GM12878 (cell line): Measurements from ENCODE around the gene CIPC. TPM values are rescaled to one million over a fixed set of nuclear protein-coding genes. Genes with fewer than 3 reads are reported as not detected.

Experiments used
- ATAC-seq: fragments of 200-7000 bp; cut with Tn5 transposase; 3 replicates; pipeline ENCODE4 v1.9.1; 2020; ENCODE audit warnings: mild to moderate bottlenecking, moderate library complexity
- BruUV-seq: library from RNA; stranded (reverse); fragments of 400-500 nt; replicated peaks from 2 replicates; lab custom pipeline; 2021; lab: Mats Ljungman, UMichigan
- CTCF ChIA-PET: fragments of 300-600 bp; sonication (Branson Sonifier 250); formaldehyde crosslinking; extraction: SDS; loops from one replicate; lab custom pipeline; 2021; ENCODE audit warnings: inconsistent platforms; lab: Yijun Ruan, JAX
- POLR2A ChIA-PET: fragments of 350-600 bp; formaldehyde crosslinking; extraction: SDS; loops from one replicate; lab custom pipeline; 2021; ENCODE audit warnings: inconsistent platforms; lab: Charles Lee
- RAD21 ChIA-PET: fragments of 300-600 bp; sonication (Branson Sonifier 250); formaldehyde crosslinking; loops from one replicate; lab custom pipeline; 2023; ENCODE audit warnings: antibody characterized with exemption; ENCODE audit not compliant: unreplicated experiment; lab: Charles Lee
- SMC1A ChIA-PET: fragments of 300-600 bp; sonication (Branson Sonifier 250); formaldehyde crosslinking; loops from one replicate; lab custom pipeline; 2023; ENCODE audit not compliant: unreplicated experiment, uncharacterized antibody; lab: Charles Lee
- DNase-seq: peaks from one replicate; pipeline ENCODE4 v3.0.0-alpha.2; 2011; ENCODE audit warnings: low read depth, low spot score
- FAIRE-seq: peaks from 3 replicates; lab custom pipeline; 2011; peaks lifted over from hg19 to GRCh38; lab: Jason Lieb, UNC
- H2AFZ ChIP-seq: 2 replicates; pipeline ENCODE4 v1.6.0; 2011; ENCODE audit warnings: low read depth, low read length, control low read depth; ENCODE audit not compliant: control insufficient read depth
- H3K27ac ChIP-seq: 2 replicates; pipeline ENCODE4 v1.5.1; 2011; ENCODE audit warnings: control low read depth; ENCODE audit not compliant: control insufficient read depth, insufficient read depth
- H3K27me3 ChIP-seq, 2 experiments: replicated peaks in 1 of 2; 2 replicates each; pipeline versions ENCODE4 v1.6.0 to v1.6.1; 2011; ENCODE audit warnings: low read length in 1 of 2; ENCODE audit not compliant: control insufficient read depth in 2 of 2, insufficient read depth in 2 of 2
- H3K36me3 ChIP-seq, 2 experiments: 2 replicates each; pipeline ENCODE4 v1.5.1; 2011; ENCODE audit warnings: low read length in 1 of 2; ENCODE audit not compliant: control insufficient read depth in 2 of 2, insufficient read depth in 2 of 2
- H3K4me1 ChIP-seq: 2 replicates; pipeline ENCODE4 v1.6.1; 2011; ENCODE audit warnings: mild to moderate bottlenecking, low read length, moderate library complexity, mixed read lengths; ENCODE audit not compliant: control insufficient read depth, insufficient read depth
- H3K4me2 ChIP-seq: 2 replicates; pipeline ENCODE4 v1.6.0; 2011; ENCODE audit warnings: control low read depth; ENCODE audit not compliant: control insufficient read depth, insufficient read depth
- H3K4me3 ChIP-seq: fragments of 200-600 bp; sonication (generic); 2 replicates; pipeline ENCODE4 v1.5.1; 2016
- H3K79me2 ChIP-seq: 2 replicates; pipeline ENCODE4 v1.6.0; 2011; ENCODE audit warnings: low read length; ENCODE audit not compliant: control insufficient read depth, insufficient read depth
- H3K9ac ChIP-seq: 2 replicates; pipeline ENCODE4 v1.8.0; 2011; ENCODE audit warnings: low read length, control low read depth, mixed read lengths; ENCODE audit not compliant: control insufficient read depth, insufficient read depth
- H3K9me3 ChIP-seq: replicated peaks from 3 replicates; pipeline ENCODE4 v1.5.1; 2011; ENCODE audit warnings: mild to moderate bottlenecking, low read length; ENCODE audit not compliant: control insufficient read depth, insufficient read depth
- H4K20me1 ChIP-seq: 2 replicates; pipeline ENCODE4 v1.6.0; 2011; ENCODE audit not compliant: control insufficient read depth, insufficient read depth
- BACH1 ChIP-seq: fragments of 450-650 bp; IDR thresholded peaks from 2 replicates; pipeline ENCODE4 v1.6.1; 2017; ENCODE audit warnings: mild to moderate bottlenecking, borderline replicate concordance
- CTCF ChIP-seq, 3 experiments: IDR thresholded peaks in 2 of 3; conservative IDR thresholded peaks in 1 of 3; 2 replicates each; pipeline ENCODE4 v1.5.1; 2011; ENCODE audit warnings: low read depth in 3 of 3, low read length in 3 of 3, mild to moderate bottlenecking in 3 of 3, control low read depth in 2 of 3, moderate library complexity in 2 of 3, inconsistent platforms in 1 of 3, mixed read lengths in 1 of 3; ENCODE audit not compliant: control insufficient read depth in 2 of 3, insufficient read depth in 1 of 3; ENCODE audit errors: extremely low read depth in 1 of 3
- E2F8 ChIP-seq: fragments of 450-650 bp; IDR thresholded peaks from 2 replicates; pipeline ENCODE4 v1.6.1; 2018; ENCODE audit warnings: mild to moderate bottlenecking, low read depth, moderate library complexity; ENCODE audit not compliant: partially characterized antibody
- HCFC1 ChIP-seq: fragments of 150-350 bp; IDR thresholded peaks from 2 replicates; pipeline ENCODE4 v1.6.1; 2014; ENCODE audit warnings: low read length
- HDGF ChIP-seq: fragments of 450-650 bp; IDR thresholded peaks from 2 replicates; pipeline ENCODE4 v1.6.1; 2016; ENCODE audit warnings: antibody characterized with exemption
- HSF1 ChIP-seq: fragments of 150-350 bp; IDR thresholded peaks from 2 replicates; pipeline ENCODE4 v1.6.1; 2014; ENCODE audit warnings: mild to moderate bottlenecking, low read depth, low read length
- IKZF2 ChIP-seq, 2 experiments: fragments of 450-650 bp; IDR thresholded peaks; 2 replicates each; pipeline ENCODE4 v1.6.1; 2017; ENCODE audit warnings: mild to moderate bottlenecking in 2 of 2, moderate library complexity in 2 of 2
- MXI1 ChIP-seq: fragments of 150-350 bp; IDR thresholded peaks from 2 replicates; pipeline ENCODE4 v1.6.1; 2011; ENCODE audit warnings: low read depth, mild to moderate bottlenecking, inconsistent platforms, low read length, improper control_type of control experiment
- NFIC ChIP-seq: IDR thresholded peaks from 2 replicates; pipeline ENCODE4 v1.6.1; 2012; ENCODE audit warnings: low read depth, mild to moderate bottlenecking, inconsistent platforms, low read length, moderate library complexity
- NRF1 ChIP-seq: conservative IDR thresholded peaks from 2 replicates; pipeline ENCODE4 v1.6.1; 2011; ENCODE audit warnings: mild to moderate bottlenecking, low read depth, low read length, improper control_type of control experiment
- POLR2AphosphoS5 ChIP-seq: IDR thresholded peaks from 2 replicates; pipeline ENCODE4 v1.6.1; 2011; ENCODE audit warnings: mild to moderate bottlenecking, low read length, inconsistent platforms
- RB1 ChIP-seq: fragments of 450-650 bp; formaldehyde crosslinking; IDR thresholded peaks from 2 replicates; pipeline ENCODE4 v1.6.1; 2017; ENCODE audit warnings: mild to moderate bottlenecking, borderline replicate concordance
- SMC3 ChIP-seq: IDR thresholded peaks from 2 replicates; pipeline ENCODE4 v1.6.1; 2011; ENCODE audit warnings: low read length, improper control_type of control experiment, borderline replicate concordance
- TCF12 ChIP-seq: IDR thresholded peaks from 2 replicates; pipeline ENCODE4 v1.6.1; 2011; ENCODE audit warnings: low read depth, mild to moderate bottlenecking, low read length
- YY1 ChIP-seq: IDR thresholded peaks from 2 replicates; pipeline ENCODE4 v1.6.1; 2011; ENCODE audit warnings: low read depth, mild to moderate bottlenecking, low read length
- ZNF207 ChIP-seq: fragments of 450-650 bp; IDR thresholded peaks from 2 replicates; pipeline ENCODE4 v1.6.1; 2014; ENCODE audit warnings: antibody characterized with exemption, mild to moderate bottlenecking, borderline replicate concordance
- WGBS: methylation state at CpG from one replicate; pipeline ENCODE4 v1.1.6; 2016; ENCODE audit warnings: low lambda C conversion rate; ENCODE audit not compliant: insufficient replicate concordance, insufficient coverage; ENCODE audit errors: missing lambda C conversion rate; 5-methylcytosine and 5-hydroxymethylcytosine counted together
- in situ Hi-C: fragments of 300-500 bp; cut with MboI; formaldehyde crosslinking; loops from 9 replicates; pipeline ENCODE4 v1.14.3; 2018; ENCODE audit warnings: mixed read lengths
- intact Hi-C: fragments of 100-400 bp; cut with micrococcal nuclease; formaldehyde crosslinking; loops from one replicate; pipeline ENCODE4 v1.14.2; 2022; ENCODE audit not compliant: unreplicated experiment
- polyA plus RNA-seq, 11 experiments: library from polyadenylated mRNA; depleted of rRNA in 4 of 11; unstranded in 6 of 11; stranded (reverse) in 5 of 11; fragments of >200 nt; fragmentation: Nextera tagmentation in 4 of 11; fragmentation: Illumina TruSeq in 1 of 11; extraction: Ambion mirVana in 4 of 11; extraction: Trizol in 1 of 11; gene quantifications; 1 replicate in 1 of 11; 2 replicates in 10 of 11; pipeline versions ENCODE4 v1.2.1 to v1.2.3, GENCODE V29; 2011 to 2016; ENCODE audit warnings: inconsistent platforms in 2 of 11, missing spikeins in 2 of 11, low read depth in 1 of 11
- total RNA-seq, 4 experiments: library from RNA; depleted of rRNA in 3 of 4; stranded (reverse); fragments of >200 nt in 3 of 4; fragmentation: Illumina TruSeq in 1 of 4; extraction: Trizol in 1 of 4; gene quantifications; 2 replicates each; pipeline versions ENCODE4 v1.2.1 to v1.2.3, GENCODE V29; 2013 to 2021

Gene CIPC
- total and polyA plus RNA-seq, 10 of the 15 experiments (the other 5 are each of a cell fraction or from before 2014, with no cell fraction given), result 5.6 to 29.5 (median 16.5) TPM

GRCh38 chr14:77067632-77068516 is 30.2 kb upstream of the CIPC start:
- Histone ChIP-seq H3K27ac (no peak overlapping the region), H3K9me3 (no peaks in the 10 kb centered on the region), H3K79me2 (no peaks in the 10 kb centered on the region), H3K36me3 (no peaks in the 10 kb centered on the region), H3K27me3 (peaks cover 0 to 10% of the 10 kb centered on the region in 2 experiments; a peak in 2 of 4 replicates), H4K20me1 (no peaks in the 10 kb centered on the region), H2AFZ (peak overlapping the region; percentile 13; the same call in 1 of the 2 replicates), H3K4me3 (no peak overlapping the region), H3K4me2 (no peak overlapping the region), H3K4me1 (peaks cover 14% of the 10 kb centered on the region), H3K9ac (no peak overlapping the region)
- SMC1A ChIA-PET, result interaction anchor here (0.7 to 9.6 kb wide), 28 partner anchors 8 to 358 kb away, joined by 3 to 370 read pairs (median 5); partner anchors contain the start of gene IRF2BPL
- RAD21 ChIA-PET, result interaction anchor here (0.5 to 15.5 kb wide), 24 partner anchors 8 to 305 kb away, joined by 3 to 498 read pairs (median 5); partner anchors contain the start of gene CIPC
- no peak for DNase-seq
- peak; percentile 85 for ATAC-seq
- FAIRE-seq, result peak; percentile 23
- intact Hi-C loops (loop anchor here (1.0 to 2.0 kb wide), 2 partner anchors 192 to 357 kb away; no protein-coding TSS in a partner anchor), in situ Hi-C loops (loop anchor here (10.0 kb wide), 3 partner anchors 153 to 353 kb away; no protein-coding TSS in a partner anchor)
- WGBS, result 31% methylated on average over 11 of the region's 11 CpGs
- BruUV-seq, result no TSS peak
- CTCF ChIA-PET, result interaction anchor here (0.7 to 20.7 kb wide), 40 partner anchors 8 to 358 kb away, joined by 3 to 848 read pairs (median 4); partner anchors contain the start of genes CIPC and IRF2BPL
- POLR2A ChIA-PET, result interaction anchor here (0.6 to 0.9 kb wide), 3 partner anchors 154 to 282 kb away, joined by 3 to 8 read pairs (median 4); no protein-coding TSS in a partner anchor
- TF ChIP-seq BACH1, result no peak
- TF ChIP-seq NFIC, result no peak
- peak; percentile 91; the same call in 1 of the 2 replicates for TF ChIP-seq RB1
- peak; percentile 99 for TF ChIP-seq SMC3
- no peak for TF ChIP-seq POLR2AphosphoS5
- no peak for TF ChIP-seq IKZF2 (IDR thresholded peaks at IDR 0.05)
- 0 out of 2 replicates have a peak, but pooled peaks have one; percentile 40 for TF ChIP-seq HDGF
- TF ChIP-seq CTCF (IDR thresholded peaks at IDR 0.05 in 2 of 3, conservative IDR thresholded peaks at IDR 0.05 in 1 of 3; ENCODE audit: control insufficient read depth in 2 of 3, extremely low read depth in 1 of 3, insufficient read depth in 1 of 3, low read depth in 3 of 3, low read length in 3 of 3), result peak; percentile 89 to 96 (median 96); a peak in 5 of 6 replicates
- no peak for TF ChIP-seq HCFC1
- no peak for TF ChIP-seq E2F8
- no peak for TF ChIP-seq ZNF207
- TF ChIP-seq HSF1, result 0 out of 2 replicates have a peak, but pooled peaks have one; percentile 44
- TF ChIP-seq MXI1, result no peak
- TF ChIP-seq YY1, result peak; percentile 58; the same call in 1 of the 2 replicates
- no peak for TF ChIP-seq NRF1
- no peak for TF ChIP-seq TCF12
